Loucy (cell line): Measurements from ENCODE around the gene IL1R2.

Experiments used
- EZH2phosphoT487 ChIP-seq: fragments of 200-600 bp; IDR thresholded peaks from 2 replicates; pipeline ENCODE4 v1.6.1; 2018; ENCODE audit warnings: antibody characterized with exemption, mild to moderate bottlenecking, moderate library complexity, borderline replicate concordance
- TF ChIP-seq, protein P1 (sequence below): fragments of 200-600 bp; sonication (generic); conservative IDR thresholded peaks from 2 replicates; pipeline ENCODE4 v1.5.1; 2014; ENCODE audit warnings: mild to moderate bottlenecking, antibody characterized with exemption, low read length

DNA sequence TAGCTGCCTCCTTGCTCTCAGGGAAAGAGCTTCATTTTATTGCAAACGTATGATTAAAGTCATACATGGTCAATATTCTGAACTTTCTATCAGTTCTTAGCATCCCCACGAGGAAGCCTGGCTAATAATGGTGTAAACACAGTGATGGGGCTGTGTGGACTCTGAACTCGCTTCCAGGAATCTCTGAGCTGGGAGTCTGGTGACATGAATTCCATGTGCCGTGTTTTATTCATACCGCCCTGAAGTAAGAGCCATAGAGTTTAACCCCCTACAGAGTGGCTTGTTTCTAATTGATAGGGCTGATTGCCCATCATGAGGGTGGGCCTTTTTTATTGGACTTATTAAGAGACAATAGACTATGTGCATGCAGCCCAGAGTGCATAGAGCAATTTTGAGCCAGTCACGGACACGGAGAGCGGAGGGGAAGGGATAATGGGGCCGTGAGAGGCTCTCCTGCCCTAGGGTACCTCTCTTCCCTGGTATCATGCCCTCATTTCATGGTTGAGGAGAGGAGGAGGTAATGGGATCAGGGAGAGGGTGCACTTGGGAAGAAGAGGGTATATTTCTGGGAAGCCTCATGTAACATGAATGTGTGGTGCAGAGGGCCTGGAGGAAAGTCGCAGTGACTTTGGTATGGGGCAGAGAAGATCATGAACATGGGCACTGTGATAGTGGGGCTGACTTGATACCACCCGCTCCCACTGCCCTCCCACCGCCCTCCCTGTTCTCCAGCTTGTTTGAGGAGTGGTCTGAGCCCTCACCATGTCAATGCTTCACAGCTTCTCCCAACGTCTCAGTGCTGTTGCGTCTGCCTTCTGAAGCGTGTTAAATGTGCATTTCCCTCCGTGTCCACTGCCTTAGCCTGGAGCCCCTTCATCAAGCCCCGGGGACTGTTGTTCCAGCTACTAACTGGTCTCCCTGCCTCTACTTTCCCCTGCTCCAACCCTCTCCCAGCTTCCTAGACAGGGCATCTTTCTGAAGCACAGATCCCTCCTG lies 73.2 kb downstream of the IL1R2 start:
- TF ChIP-seq, protein P1, sequence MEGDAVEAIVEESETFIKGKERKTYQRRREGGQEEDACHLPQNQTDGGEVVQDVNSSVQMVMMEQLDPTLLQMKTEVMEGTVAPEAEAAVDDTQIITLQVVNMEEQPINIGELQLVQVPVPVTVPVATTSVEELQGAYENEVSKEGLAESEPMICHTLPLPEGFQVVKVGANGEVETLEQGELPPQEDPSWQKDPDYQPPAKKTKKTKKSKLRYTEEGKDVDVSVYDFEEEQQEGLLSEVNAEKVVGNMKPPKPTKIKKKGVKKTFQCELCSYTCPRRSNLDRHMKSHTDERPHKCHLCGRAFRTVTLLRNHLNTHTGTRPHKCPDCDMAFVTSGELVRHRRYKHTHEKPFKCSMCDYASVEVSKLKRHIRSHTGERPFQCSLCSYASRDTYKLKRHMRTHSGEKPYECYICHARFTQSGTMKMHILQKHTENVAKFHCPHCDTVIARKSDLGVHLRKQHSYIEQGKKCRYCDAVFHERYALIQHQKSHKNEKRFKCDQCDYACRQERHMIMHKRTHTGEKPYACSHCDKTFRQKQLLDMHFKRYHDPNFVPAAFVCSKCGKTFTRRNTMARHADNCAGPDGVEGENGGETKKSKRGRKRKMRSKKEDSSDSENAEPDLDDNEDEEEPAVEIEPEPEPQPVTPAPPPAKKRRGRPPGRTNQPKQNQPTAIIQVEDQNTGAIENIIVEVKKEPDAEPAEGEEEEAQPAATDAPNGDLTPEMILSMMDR, result no peak
- TF ChIP-seq EZH2phosphoT487, result no peak
